SU-DHL-6 (cell line): ENCODE results near the gene GSTM4.
A peak's percentile ranks its signal among the peaks of the same experiment; 100 is the strongest.
"Not testable (repeated sequence)": the region's sequence is repeated elsewhere in the genome, so short reads cannot be mapped to it uniquely, and the experiment has no call there.

Experiments
- H2AFZ ChIP-seq: fragments of 200-600 bp; sonication (generic); 2 replicates; pipeline ENCODE4 v1.6.1; 2014; ENCODE audit warnings: low read depth, mild to moderate bottlenecking, moderate library complexity, mixed read lengths, antibody characterized with exemption, low read length; ENCODE audit not compliant: severe bottlenecking
- H3F3A ChIP-seq: fragments of 200-600 bp; shearing (Covaris generic); 2 replicates; pipeline ENCODE4 v1.6.0; 2016; ENCODE audit warnings: antibody characterized with exemption, mild to moderate bottlenecking; ENCODE audit not compliant: insufficient read depth
- H3K27ac ChIP-seq: fragments of 200-600 bp; sonication (generic); 2 replicates; pipeline ENCODE4 v1.5.1; 2016; ENCODE audit warnings: low read depth, mild to moderate bottlenecking, low read length, moderate library complexity, mixed read lengths
- H3K27me3 ChIP-seq: fragments of 200-600 bp; sonication (generic), shearing (Covaris generic); 2 replicates; pipeline ENCODE4 v1.6.0; 2014; ENCODE audit warnings: mild to moderate bottlenecking, low read length
- H3K36me3 ChIP-seq: fragments of 200-600 bp; sonication (generic); 2 replicates; pipeline ENCODE4 v1.6.1; 2014; ENCODE audit warnings: mild to moderate bottlenecking, low read length, mixed read lengths
- H3K4me2 ChIP-seq: fragments of 300-600, 200-600 bp; shearing (Covaris generic), sonication (generic); 2 replicates; pipeline ENCODE4 v1.6.0; 2014; ENCODE audit warnings: low read length, low read depth, mild to moderate bottlenecking; ENCODE audit not compliant: poor library complexity, severe bottlenecking
- H3K4me3 ChIP-seq: fragments of 200-600 bp; sonication (generic); 2 replicates; pipeline ENCODE4 v1.5.1; 2014; ENCODE audit warnings: antibody characterized with exemption, low read length, mild to moderate bottlenecking, mixed read lengths; ENCODE audit not compliant: insufficient read depth, poor library complexity, severe bottlenecking
- H3K79me2 ChIP-seq: fragments of 200-600 bp; sonication (generic); 2 replicates; pipeline ENCODE4 v1.6.1; 2014; ENCODE audit warnings: mild to moderate bottlenecking, low read length, moderate library complexity; ENCODE audit not compliant: insufficient read depth
- H3K9ac ChIP-seq: fragments of 200-600 bp; sonication (generic); 2 replicates; pipeline ENCODE4 v1.7.0; 2014; ENCODE audit warnings: mild to moderate bottlenecking, low read length
- H3K9me2 ChIP-seq: fragments of 200-600 bp; sonication (generic); replicated peaks from 2 replicates; pipeline ENCODE4 v1.6.1; 2014; ENCODE audit warnings: low read length; ENCODE audit not compliant: insufficient read depth
- H3K9me3 ChIP-seq: fragments of 200-600 bp; sonication (generic); 2 replicates; pipeline ENCODE4 v1.6.1; 2014; ENCODE audit warnings: low read length, mixed read lengths; ENCODE audit not compliant: insufficient read depth
- H4K20me1 ChIP-seq: fragments of 200-600 bp; sonication (generic); 2 replicates; pipeline ENCODE4 v1.6.1; 2014; ENCODE audit warnings: low read depth, mild to moderate bottlenecking, antibody characterized with exemption, low read length, moderate library complexity, mixed read lengths
- CTCF ChIP-seq: fragments of 200-600 bp; sonication (generic); IDR thresholded peaks from one replicate; pipeline ENCODE4 v1.5.1; 2017; ENCODE audit warnings: antibody characterized with exemption, mild to moderate bottlenecking, low read length, moderate library complexity; ENCODE audit not compliant: insufficient read depth, poor library complexity, severe bottlenecking
- EZH2phosphoT487 ChIP-seq: fragments of 200-600 bp; sonication (generic), shearing (Covaris generic); conservative IDR thresholded peaks from 2 replicates; pipeline ENCODE4 v1.6.1; 2018; ENCODE audit warnings: mild to moderate bottlenecking, antibody characterized with exemption, low read length, moderate library complexity, mixed read lengths

GSTM4 gene

GRCh38 chr1:109668123-109668775 is 12.3 kb downstream of the GSTM4 start:
- Histone ChIP-seq H3K9me2 (no peaks in the 10 kb centered on the region), H3K36me3 (no peaks in the 10 kb centered on the region), H3K9ac (no peak overlapping the region), H3K9me3 (no peaks in the 10 kb centered on the region), H3K4me3 (no peak overlapping the region), H3K27ac (no peak overlapping the region), H3F3A (no peaks in the 10 kb centered on the region), H3K4me2 (peak overlapping the region; percentile 35), H3K79me2 (no peaks in the 10 kb centered on the region), H3K27me3 (no peaks in the 10 kb centered on the region), H2AFZ (no peak overlapping the region), H4K20me1 (no peaks in the 10 kb centered on the region)
- TF ChIP-seq CTCF, result no peak
- TF ChIP-seq EZH2phosphoT487, result no peak

- Histone ChIP-seq H3K9me3 (no peaks in the 10 kb centered on the region), H3K4me2 (no peak overlapping the region), H2AFZ (no peak overlapping the region), H4K20me1 (no peaks in the 10 kb centered on the region), H3K79me2 (no peaks in the 10 kb centered on the region), H3K36me3 (no peaks in the 10 kb centered on the region), H3K9ac (no peak overlapping the region), H3K27ac (no peak overlapping the region), H3K9me2 (no peaks in the 10 kb centered on the region), H3K4me3 (no peak overlapping the region), H3F3A (no peaks in the 10 kb centered on the region), H3K27me3 (no peaks in the 10 kb centered on the region)
- no peak for TF ChIP-seq EZH2phosphoT487
- no peak for TF ChIP-seq CTCF
Observed at GRCh38 chr1:109669246-109669948, 13.5 kb downstream of the GSTM4 start.

- not testable (repeated sequence) for H3K9me2 ChIP-seq
Observed at GRCh38 chr1:109669949-109670302, 14.0 kb downstream of the GSTM4 start.

DNA sequence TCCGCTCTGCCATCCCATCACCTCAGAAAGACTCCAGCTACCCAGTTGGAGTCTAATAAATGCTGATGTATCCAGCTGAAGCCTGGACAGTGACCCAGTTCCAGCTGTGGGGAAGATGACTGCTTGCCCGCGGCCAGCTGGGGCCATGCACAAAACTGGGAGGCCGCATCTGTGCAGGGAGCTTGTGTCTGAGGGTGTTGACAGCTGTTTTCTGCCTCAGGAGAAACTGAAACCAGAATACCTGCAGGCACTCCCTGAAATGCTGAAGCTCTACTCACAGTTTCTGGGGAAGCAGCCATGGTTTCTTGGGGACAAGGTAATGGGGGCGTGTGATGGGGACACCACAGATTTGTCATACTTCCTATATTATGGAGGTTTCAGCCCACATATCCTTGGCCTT is 15.2 kb downstream of the GSTM4 start:
- TF ChIP-seq EZH2phosphoT487, result no peak
- TF ChIP-seq CTCF, result no peak
- H4K20me1 ChIP-seq, result no peaks in the 10 kb centered on the region
- no peak overlapping the region for H2AFZ ChIP-seq
- H3K9ac ChIP-seq, result no peak overlapping the region
- H3K27ac ChIP-seq, result no peak overlapping the region
- no peak overlapping the region for H3K4me3 ChIP-seq
- H3F3A ChIP-seq, result no peaks in the 10 kb centered on the region
- H3K4me2 ChIP-seq, result no peak overlapping the region
- no peaks in the 10 kb centered on the region for H3K27me3 ChIP-seq
- H3K79me2 ChIP-seq, result no peaks in the 10 kb centered on the region
- no peaks in the 10 kb centered on the region for H3K9me3 ChIP-seq
- H3K36me3 ChIP-seq, result no peaks in the 10 kb centered on the region
- no peaks in the 10 kb centered on the region for H3K9me2 ChIP-seq

More at GRCh38 chr1:109669949-109670302, 14.0 kb downstream of the GSTM4 start:
- not testable (repeated sequence) for H3K27me3 ChIP-seq, H3K36me3 ChIP-seq, H3K9me3 ChIP-seq, H3K4me3 ChIP-seq, H4K20me1 ChIP-seq, H3K27ac ChIP-seq, H3K4me2 ChIP-seq, H3F3A ChIP-seq, H3K79me2 ChIP-seq, H3K9ac ChIP-seq, H2AFZ ChIP-seq

GRCh38 chr1:109673861-109674260 is 18.0 kb downstream of the GSTM4 start:
- not testable (repeated sequence) for H3K9me3 ChIP-seq, H3K9me2 ChIP-seq, H3K79me2 ChIP-seq, H3F3A ChIP-seq, H3K9ac ChIP-seq, H3K36me3 ChIP-seq, H2AFZ ChIP-seq, H3K27me3 ChIP-seq, H4K20me1 ChIP-seq, H3K4me2 ChIP-seq, H3K27ac ChIP-seq, H3K4me3 ChIP-seq
